Middle frontal gyrus (tissue), 1 donor: ENCODE data around the gene PSMD6.
A peak's percentile ranks its signal among the peaks of the same experiment; 100 is the strongest.

ENCODE experiments used
- DNase-seq: peaks from one replicate; pipeline ENCODE4 v3.0.0-alpha.2; 2015; ENCODE audit warnings: low spot score; ENCODE audit errors: extremely low spot score

PSMD6 gene

GRCh38 chr3:64009528-64009927 is 13.8 kb downstream of the PSMD6 start:
- no peak for DNase-seq

DNA sequence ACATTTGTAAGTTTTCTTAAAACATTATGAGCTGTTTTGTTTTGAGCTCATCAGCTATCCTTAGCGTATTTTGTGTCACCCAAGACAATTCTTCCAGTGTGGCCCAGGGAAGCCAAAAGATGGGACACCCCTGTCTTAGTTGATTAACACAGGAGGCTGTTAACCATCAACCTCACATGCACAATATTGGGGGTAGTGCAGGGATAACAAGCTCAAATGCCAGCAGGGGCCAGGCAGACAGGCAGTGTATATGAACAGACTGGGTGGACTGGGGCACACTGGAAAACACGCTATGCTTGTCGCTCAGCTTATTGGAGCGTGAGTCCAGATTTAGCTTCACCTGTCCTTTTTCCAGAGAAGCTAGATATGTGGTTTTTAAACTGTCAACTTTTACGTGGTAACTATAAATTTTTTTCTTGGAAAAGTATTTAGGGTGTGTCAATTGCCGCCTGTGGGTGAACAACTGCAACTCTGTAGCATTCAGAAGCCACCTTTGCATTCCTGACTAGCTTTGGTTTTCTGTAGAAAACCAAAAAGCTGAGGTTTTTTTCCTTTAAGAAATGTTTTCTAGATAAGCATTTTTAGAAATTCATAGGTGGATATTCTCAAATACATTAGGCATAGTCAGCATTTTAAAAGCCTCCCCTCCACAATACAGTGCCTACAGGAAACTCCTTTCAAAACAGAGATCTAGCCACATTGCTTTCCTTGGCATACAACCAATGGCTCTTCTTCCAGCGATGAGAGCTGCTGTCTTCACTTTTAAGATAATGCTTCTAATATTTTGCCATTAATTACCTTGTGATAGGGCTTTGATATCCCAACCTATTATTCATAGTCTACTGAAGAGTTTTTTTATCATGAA is 14.6 kb downstream of the PSMD6 start:
- no peak for DNase-seq

GRCh38 chr3:64008017-64008416 is 15.3 kb downstream of the PSMD6 start:
- no peak for DNase-seq

DNA sequence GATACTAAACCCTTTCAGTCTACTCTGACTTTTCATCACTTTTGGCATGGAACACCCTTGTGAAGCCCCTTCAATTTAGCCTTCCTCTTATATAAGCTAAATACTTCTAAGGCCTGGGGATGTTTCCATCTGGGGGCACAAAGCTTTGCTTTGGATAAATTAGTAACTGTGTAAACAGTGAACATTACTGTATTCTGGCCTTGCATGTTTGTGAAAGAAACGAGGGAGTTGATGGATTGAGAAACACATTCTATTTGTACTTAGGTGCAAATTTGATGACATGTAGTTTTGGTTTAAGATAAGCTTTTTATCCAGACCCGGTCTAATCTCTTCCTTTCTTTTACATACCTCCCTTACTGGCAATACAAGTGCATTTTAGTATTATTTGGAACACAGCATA is 19.7 kb downstream of the PSMD6 start:
- DNase-seq = no peak

DNA sequence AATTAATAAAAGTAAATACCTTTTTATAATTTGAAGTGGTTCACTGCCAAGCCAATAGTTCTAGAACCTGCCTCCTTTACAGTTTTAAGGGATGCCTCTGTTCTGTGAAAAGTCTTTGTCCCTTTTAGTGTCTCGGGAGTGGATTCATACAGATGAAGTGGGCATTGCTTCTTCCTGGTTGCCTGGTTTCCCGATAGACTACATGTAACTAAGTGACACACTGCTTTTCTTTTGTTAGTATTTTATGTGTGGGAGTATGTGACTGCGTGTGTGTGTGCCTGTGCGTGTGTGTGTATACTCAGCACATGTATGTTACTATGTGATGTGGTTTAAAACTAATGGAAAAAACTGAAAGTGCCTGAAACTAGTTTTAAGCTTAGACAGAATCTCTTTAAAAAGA is 21.1 kb downstream of the PSMD6 start:
- no peak for DNase-seq

GRCh38 chr3:64000453-64001055 is 22.7 kb downstream of the PSMD6 start:
- no peak for DNase-seq

GRCh38 chr3:63998852-63999754 is 24.2 kb downstream of the PSMD6 start:
- no peak for DNase-seq

DNA sequence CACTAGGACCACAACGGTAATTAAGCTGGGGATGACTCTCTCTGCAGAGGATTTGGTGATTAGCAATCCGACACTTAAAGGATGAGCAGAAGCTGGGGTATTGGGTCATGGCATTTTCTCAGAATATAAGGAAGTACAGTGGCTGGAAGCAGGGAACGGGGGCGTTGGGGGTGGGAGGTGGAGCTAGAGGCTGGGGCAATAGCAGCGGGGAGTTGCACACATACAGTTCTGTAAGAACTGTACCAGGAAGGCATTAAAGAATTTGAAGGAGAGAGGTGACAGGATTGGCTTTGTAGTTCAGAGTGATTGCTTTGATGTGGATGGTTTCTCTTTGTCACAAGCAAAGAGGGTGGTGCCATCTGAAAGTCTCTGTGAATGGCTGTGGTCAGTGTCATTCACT is 28.2 kb downstream of the PSMD6 start:
- no peak for DNase-seq

- peak; percentile 74 for DNase-seq
These were observed 29.6 kb downstream of the PSMD6 start for GRCh38 chr3:63993653-63994079.

- DNase-seq = no peak
These were observed 30.6 kb downstream of the PSMD6 start for GRCh38 chr3:63992516-63993209.

GRCh38 chr3:63991666-63992065 is 31.6 kb downstream of the PSMD6 start:
- DNase-seq = no peak

GRCh38 chr3:63990733-63991132 is 32.6 kb downstream of the PSMD6 start:
- no peak for DNase-seq

DNA sequence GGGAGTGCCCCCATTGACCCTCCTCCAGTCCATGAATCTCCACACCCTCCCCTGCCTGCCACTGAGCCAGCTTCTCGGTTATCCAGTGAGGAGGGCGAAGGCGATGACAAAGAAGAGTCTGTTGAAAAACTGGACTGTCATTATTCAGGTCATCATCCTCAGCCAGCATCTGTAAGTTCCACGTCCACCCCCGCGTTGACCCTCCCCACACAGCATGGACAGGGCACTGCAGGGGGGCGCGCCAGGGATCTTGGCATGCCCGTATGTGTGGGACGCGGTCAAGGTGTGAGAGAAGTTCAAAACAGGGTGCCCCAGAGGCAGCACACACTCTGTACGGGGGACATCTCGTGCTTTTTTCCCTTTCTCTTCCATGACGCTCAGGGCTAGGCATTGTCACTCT is 33.1 kb downstream of the PSMD6 start:
- no peak for DNase-seq

DNA sequence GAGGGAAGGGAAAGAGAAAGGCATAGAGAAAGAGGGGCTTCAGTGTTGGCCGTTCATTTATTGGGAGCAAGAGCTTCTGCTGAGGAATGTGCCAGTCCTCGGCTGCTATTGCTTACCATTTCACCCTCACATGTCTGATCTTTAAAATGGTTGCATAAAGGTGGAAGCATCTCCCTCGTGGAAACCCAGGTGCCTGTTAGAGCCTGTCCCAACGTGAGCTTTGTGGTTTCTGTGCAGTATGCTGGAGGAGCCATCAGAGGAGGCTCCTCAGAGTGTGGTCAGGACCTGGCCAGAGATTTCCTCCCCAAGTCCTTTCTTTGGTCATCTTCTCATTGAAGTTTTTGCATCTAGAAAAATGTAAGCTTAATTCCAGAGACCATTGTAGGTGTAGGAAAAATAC is 34.4 kb downstream of the PSMD6 start:
- no peak for DNase-seq

GRCh38 chr3:63986831-63987230 is 36.5 kb downstream of the PSMD6 start:
- DNase-seq = no peak

GRCh38 chr3:63986146-63986545 is 37.1 kb downstream of the PSMD6 start:
- DNase-seq = no peak

DNA sequence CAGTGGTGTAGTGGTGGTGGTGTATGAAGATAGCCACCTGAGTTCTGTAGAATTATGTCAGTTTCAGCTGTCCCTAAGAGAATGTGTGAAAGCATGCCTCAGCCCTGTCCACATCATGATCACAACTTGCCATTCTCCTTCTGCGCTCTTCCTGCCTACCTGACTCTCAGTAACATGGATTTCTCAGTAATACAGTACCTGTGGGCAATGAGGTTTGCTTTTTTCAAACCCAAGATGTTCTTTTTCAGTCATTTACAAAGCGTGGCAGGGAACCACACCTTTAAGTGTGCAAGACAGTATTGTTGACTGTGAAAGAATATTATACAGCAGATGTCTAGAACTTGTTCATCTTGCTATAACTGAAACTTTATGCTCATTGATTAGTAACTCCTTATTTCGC is 38.9 kb downstream of the PSMD6 start:
- no peak for DNase-seq

DNA sequence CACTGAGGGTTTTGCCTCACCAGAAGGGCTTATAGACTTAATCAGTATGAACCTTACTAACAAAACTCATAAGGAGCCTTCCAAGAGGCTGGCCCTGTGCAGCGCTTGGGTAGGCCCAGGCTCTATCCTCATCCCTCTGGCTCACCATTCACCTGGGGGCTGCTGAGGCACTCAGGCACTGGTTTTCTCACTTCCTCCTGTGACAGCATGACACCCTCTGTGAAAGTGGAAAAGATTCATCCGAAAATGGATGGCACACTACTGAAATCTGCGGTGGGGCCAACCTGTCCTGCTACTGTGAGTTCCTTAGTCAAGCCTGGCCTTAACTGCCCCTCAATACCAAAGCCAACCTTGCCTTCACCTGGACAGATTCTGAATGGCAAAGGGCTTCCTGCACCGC is 41.3 kb downstream of the PSMD6 start:
- no peak for DNase-seq

DNA sequence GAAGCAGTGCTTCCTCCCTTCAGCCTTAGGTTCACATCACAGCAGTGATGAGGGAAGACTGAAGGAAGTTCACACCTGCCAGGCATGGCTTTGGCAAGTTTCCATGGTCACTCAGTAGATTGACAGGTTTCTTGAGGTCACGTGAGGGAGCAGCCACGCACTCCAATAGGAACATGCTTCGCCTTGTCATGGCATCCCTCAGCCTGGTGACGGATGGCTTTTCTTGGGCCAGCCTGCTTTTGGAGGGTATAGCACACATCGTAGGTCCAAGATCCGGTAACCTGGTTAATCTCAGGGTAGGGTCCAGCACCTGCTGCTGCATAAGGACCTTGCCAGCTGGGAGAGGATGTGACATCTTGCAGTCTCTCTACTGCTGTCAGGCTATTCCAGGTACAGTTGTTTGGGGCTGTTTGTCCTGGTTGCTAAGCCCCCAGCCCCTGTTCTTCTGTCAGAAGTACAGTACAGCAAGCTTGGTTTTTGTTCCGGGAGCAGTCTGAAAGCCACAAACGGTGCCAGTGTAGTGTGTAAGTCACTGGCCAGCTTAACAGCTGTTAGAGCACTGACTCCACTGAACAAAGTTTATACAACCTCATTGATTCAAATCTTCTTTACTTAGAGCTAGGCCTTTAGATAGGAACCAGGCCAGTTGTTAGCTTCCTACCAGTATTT is 42.3 kb downstream of the PSMD6 start:
- DNase-seq = no peak

DNA sequence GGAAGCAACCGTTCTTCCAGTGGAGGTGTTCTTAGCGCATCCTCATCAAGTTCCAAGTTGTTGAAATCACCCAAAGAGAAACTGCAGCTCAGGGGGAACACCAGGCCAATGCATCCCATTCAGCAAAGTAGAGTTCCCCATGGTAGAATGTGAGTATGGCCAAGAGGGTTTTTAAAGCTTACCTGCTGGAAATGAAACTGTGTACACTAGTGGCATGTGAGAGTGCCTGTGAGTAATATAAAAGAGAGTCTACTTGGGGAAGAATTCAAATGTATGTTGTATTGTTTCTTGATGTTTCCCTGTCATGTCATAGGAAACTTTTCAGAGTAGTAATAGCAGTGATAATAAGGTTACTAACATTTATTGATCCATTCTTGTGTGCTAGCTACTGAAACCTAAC is 43.3 kb downstream of the PSMD6 start:
- DNase-seq = no peak
